Epithelial cell of proximal tubule (primary cell): Measurements from ENCODE around the gene NBEA. TPM values are rescaled to one million over a fixed set of nuclear protein-coding genes. Genes with fewer than 3 reads are reported as not detected.

Experiments
- DNase-seq: peaks from one replicate; pipeline ENCODE4 v3.0.0-alpha.2; 2011; ENCODE audit warnings: low read depth
- H3K4me3 ChIP-seq: 2 replicates; pipeline ENCODE4 v1.5.1; 2011; ENCODE audit warnings: low read depth, mild to moderate bottlenecking, low read length
- CTCF ChIP-seq: conservative IDR thresholded peaks from 2 replicates; pipeline ENCODE4 v1.5.1; 2012; ENCODE audit warnings: low read depth, mild to moderate bottlenecking, low read length
- total RNA-seq: library from RNA; depleted of rRNA; stranded (reverse); fragments of >200 nt; gene quantifications from 2 replicates; pipeline ENCODE4 v1.2.3, GENCODE V29; 2015

Gene NBEA
- total RNA-seq, 1 donor from 2014 or later = 2.7 TPM

GRCh38 chr13:35573639-35574038 lies 631.6 kb downstream of the NBEA start:
- no peak for TF ChIP-seq CTCF
- no peak for DNase-seq
- H3K4me3 ChIP-seq = no peak overlapping the region

- TF ChIP-seq CTCF = no peak
- DNase-seq = no peak
- H3K4me3 ChIP-seq = no peak overlapping the region
Measured at GRCh38 chr13:35592457-35592856, 650.4 kb downstream of the NBEA start.

- DNase-seq = no peak
- no peak overlapping the region for H3K4me3 ChIP-seq
- no peak for TF ChIP-seq CTCF
Measured at GRCh38 chr13:35593651-35594050, 651.6 kb downstream of the NBEA start.

GRCh38 chr13:35594096-35594495 lies 652.0 kb downstream of the NBEA start:
- no peak overlapping the region for H3K4me3 ChIP-seq
- no peak for DNase-seq
- no peak for TF ChIP-seq CTCF

- no peak overlapping the region for H3K4me3 ChIP-seq
- DNase-seq = no peak
- no peak for TF ChIP-seq CTCF
Measured at GRCh38 chr13:35595181-35595580, 653.1 kb downstream of the NBEA start.

GRCh38 chr13:35596321-35597030 lies 654.4 kb downstream of the NBEA start:
- H3K4me3 ChIP-seq = no peak overlapping the region
- no peak for DNase-seq
- TF ChIP-seq CTCF = no peak

- H3K4me3 ChIP-seq = no peak overlapping the region
- TF ChIP-seq CTCF = no peak
- no peak for DNase-seq
Measured at GRCh38 chr13:35597451-35597850, 655.4 kb downstream of the NBEA start.
